ENCODE data around the gene HAPLN3.

- TF ChIP-seq CTCF (IDR thresholded peaks at IDR 0.05) (no peak), POLR2A (IDR thresholded peaks at IDR 0.05) (no peak)
These were observed 35.2 kb upstream of the HAPLN3 start for GRCh38 chr15:88930579-88930978.
